ENCODE data around the gene SPRED1.

- no peak for TF ChIP-seq POLR2A (IDR thresholded peaks at IDR 0.05; ENCODE audit: low read length)
- no peak for TF ChIP-seq PBX3 (IDR thresholded peaks at IDR 0.05)
Observed at GRCh38 chr15:38378161-38378560, 125.5 kb downstream of the SPRED1 start.

Data from A549 (cell line).